ENCODE data around the gene RLN3.
"Not testable (repeated sequence)": the region's sequence is repeated elsewhere in the genome, so short reads cannot be mapped to it uniquely, and the experiment has no call there.

DNA sequence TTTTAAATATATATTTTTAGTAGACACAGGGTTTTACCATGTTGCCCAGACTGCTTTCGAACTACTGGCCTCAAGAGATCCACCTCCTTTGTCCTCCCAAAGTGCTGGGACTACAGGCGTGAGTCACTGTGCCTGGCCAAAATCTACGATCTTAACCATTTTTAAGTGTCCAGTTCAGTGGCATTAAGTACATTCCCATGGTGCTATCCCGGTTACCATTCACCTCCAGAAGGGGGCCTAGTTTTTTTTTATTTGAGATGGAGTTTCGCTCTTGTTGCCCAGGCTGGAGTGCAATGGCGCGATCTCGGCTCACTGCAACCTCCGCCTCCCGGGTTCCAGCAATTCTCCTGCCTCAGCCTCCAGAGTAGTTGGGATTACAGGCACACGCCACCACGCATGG lies 7.2 kb downstream of the RLN3 start:
- TF ChIP-seq, protein P1, sequence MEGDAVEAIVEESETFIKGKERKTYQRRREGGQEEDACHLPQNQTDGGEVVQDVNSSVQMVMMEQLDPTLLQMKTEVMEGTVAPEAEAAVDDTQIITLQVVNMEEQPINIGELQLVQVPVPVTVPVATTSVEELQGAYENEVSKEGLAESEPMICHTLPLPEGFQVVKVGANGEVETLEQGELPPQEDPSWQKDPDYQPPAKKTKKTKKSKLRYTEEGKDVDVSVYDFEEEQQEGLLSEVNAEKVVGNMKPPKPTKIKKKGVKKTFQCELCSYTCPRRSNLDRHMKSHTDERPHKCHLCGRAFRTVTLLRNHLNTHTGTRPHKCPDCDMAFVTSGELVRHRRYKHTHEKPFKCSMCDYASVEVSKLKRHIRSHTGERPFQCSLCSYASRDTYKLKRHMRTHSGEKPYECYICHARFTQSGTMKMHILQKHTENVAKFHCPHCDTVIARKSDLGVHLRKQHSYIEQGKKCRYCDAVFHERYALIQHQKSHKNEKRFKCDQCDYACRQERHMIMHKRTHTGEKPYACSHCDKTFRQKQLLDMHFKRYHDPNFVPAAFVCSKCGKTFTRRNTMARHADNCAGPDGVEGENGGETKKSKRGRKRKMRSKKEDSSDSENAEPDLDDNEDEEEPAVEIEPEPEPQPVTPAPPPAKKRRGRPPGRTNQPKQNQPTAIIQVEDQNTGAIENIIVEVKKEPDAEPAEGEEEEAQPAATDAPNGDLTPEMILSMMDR (IDR thresholded peaks at IDR 0.05 in 8 of 11, conservative IDR thresholded peaks at IDR 0.05 in 3 of 11): not testable (repeated sequence)
- TF ChIP-seq POLR2A (IDR thresholded peaks at IDR 0.05): not testable (repeated sequence)
